ENCODE data around the gene DSCAML1.

DNA sequence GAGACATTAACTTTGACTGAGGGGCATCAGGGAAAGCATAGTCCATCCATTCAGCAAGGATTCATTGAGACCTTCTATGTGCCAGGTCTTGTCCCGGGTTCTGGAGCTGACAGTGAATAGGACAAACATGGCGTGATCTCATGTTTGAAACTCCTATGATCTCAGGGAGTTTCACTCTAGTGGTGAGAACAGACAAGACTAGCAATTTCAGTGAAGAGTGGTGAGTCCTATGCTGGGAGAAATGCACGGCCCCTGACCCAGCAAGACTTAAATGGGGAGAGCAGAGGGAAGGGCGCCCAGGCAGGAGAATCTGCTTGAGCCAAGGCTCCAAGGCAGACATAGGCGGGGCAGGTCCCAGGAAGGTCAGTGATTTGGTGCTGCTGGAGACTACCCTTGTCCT, 313.6 kb downstream of the DSCAML1 start:
- TF ChIP-seq, protein P1, sequence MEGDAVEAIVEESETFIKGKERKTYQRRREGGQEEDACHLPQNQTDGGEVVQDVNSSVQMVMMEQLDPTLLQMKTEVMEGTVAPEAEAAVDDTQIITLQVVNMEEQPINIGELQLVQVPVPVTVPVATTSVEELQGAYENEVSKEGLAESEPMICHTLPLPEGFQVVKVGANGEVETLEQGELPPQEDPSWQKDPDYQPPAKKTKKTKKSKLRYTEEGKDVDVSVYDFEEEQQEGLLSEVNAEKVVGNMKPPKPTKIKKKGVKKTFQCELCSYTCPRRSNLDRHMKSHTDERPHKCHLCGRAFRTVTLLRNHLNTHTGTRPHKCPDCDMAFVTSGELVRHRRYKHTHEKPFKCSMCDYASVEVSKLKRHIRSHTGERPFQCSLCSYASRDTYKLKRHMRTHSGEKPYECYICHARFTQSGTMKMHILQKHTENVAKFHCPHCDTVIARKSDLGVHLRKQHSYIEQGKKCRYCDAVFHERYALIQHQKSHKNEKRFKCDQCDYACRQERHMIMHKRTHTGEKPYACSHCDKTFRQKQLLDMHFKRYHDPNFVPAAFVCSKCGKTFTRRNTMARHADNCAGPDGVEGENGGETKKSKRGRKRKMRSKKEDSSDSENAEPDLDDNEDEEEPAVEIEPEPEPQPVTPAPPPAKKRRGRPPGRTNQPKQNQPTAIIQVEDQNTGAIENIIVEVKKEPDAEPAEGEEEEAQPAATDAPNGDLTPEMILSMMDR (IDR thresholded peaks at IDR 0.05), result no peak
- TF ChIP-seq EP300 (IDR thresholded peaks at IDR 0.05), result no peak

Measured in upper lobe of left lung (tissue), 4 donors.